ENCODE measurements around the gene SHPK. TPM values are rescaled to one million over a fixed set of nuclear protein-coding genes. Genes with fewer than 3 reads are reported as not detected.

The SHPK gene
- total and polyA plus RNA-seq, 10 donors: 2.3 to 13.6 (median 10.2) TPM

GRCh38 chr17:3572231-3572630, 63.8 kb downstream of the SHPK start:
- TF ChIP-seq POLR2A (IDR thresholded peaks at IDR 0.05) (no peak), POLR2AphosphoS5 (IDR thresholded peaks at IDR 0.05) (no peak), CTCF (IDR thresholded peaks at IDR 0.05 in 8 of 11, conservative IDR thresholded peaks at IDR 0.05 in 3 of 11) (no peak)
- WGBS, 5 donors: 91 to 100% (median 94%) methylated on average over 1 to 7 of the region's 7 CpGs
- Histone ChIP-seq H3K27ac (no peak overlapping the region), H3K36me3 (peaks cover 0 to 56% (median 16%) of the 10 kb centered on the region in 6 donors), H3K4me1 (no peaks in the 10 kb centered on the region), H3K4me3 (no peak overlapping the region), H3K9me3 (no peaks in the 10 kb centered on the region), H3K27me3 (replicated peaks in 1 of 7) (no peaks in the 10 kb centered on the region)
- no peak for DNase-seq
- intact Hi-C loops (cut with DNase I; ENCODE audit: low total_unique reads): no loop called here

- Histone ChIP-seq H3K36me3 (peaks cover 0 to 59% (median 19%) of the 10 kb centered on the region in 6 donors), H3K27ac (no peak overlapping the region)
These were observed 64.8 kb downstream of the SHPK start for GRCh38 chr17:3571043-3571900.

DNA sequence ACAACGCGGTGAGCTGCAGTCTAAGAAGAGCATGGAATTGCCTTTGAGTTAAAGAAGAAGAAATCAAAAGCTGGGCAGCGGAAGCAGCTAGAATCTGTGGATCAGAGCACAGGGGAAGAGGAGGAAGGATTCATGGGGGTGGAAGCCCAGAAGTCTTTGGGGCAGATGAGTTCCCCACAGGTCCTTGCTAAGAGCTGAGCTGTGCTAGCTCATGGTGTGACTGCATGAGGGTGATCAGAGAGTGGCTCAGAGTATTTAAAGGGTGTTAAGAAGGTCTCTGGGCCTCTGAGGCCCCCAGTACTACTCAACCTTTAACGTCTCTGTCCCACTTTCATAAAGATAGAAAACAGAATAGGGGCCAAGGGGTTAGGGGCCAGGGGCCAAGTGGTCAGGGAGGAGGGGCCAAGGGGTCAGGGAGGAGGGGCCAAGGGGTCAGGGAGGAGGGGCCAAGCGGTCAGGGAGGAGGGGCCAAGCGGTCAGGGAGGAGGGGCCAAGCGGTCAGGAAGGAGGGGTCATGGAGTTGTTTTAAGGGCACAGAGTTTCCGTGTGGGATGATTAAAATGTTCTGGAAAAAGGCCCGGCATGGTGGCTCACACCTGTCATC, 66.4 kb downstream of the SHPK start:
- Histone ChIP-seq H3K4me3 (no peak overlapping the region), H3K4me1 (no peaks in the 10 kb centered on the region), H3K9me3 (no peaks in the 10 kb centered on the region), H3K27ac (no peak overlapping the region), H3K36me3 (peaks cover 0 to 71% (median 19%) of the 10 kb centered on the region in 6 donors), H3K27me3 (replicated peaks in 1 of 7) (no peaks in the 10 kb centered on the region)
- TF ChIP-seq POLR2A (IDR thresholded peaks at IDR 0.05): no peak
- WGBS, 5 donors: 87 to 98% (median 97%) methylated on average over 9 of the region's 9 CpGs
- no peak for DNase-seq
- intact Hi-C loops (cut with DNase I; ENCODE audit: low total_unique reads): no loop called here

More at GRCh38 chr17:3571043-3571900, 64.8 kb downstream of the SHPK start:
- Histone ChIP-seq H3K9me3 (no peaks in the 10 kb centered on the region), H3K27me3 (replicated peaks in 1 of 7) (no peaks in the 10 kb centered on the region), H3K4me1 (no peaks in the 10 kb centered on the region), H3K4me3 (no peak overlapping the region)
- TF ChIP-seq POLR2A (IDR thresholded peaks at IDR 0.05): no peak
- TF ChIP-seq CTCF (IDR thresholded peaks at IDR 0.05 in 8 of 11, conservative IDR thresholded peaks at IDR 0.05 in 3 of 11): no peak
- TF ChIP-seq POLR2AphosphoS5 (IDR thresholded peaks at IDR 0.05): no peak
- intact Hi-C loops (cut with DNase I; ENCODE audit: low total_unique reads): no loop called here
- 92 to 94% (median 94%) methylated on average over 19 to 36 of the region's 36 CpGs for WGBS, 5 donors
- no peak for DNase-seq

GRCh38 chr17:3566551-3566950, 69.5 kb downstream of the SHPK start:
- no peak for TF ChIP-seq POLR2AphosphoS5 (IDR thresholded peaks at IDR 0.05)
- TF ChIP-seq CTCF (IDR thresholded peaks at IDR 0.05 in 8 of 11, conservative IDR thresholded peaks at IDR 0.05 in 3 of 11): no peak
- no peak for TF ChIP-seq POLR2A (IDR thresholded peaks at IDR 0.05)
- H3K9me3 ChIP-seq: no peaks in the 10 kb centered on the region
- intact Hi-C loops (cut with DNase I; ENCODE audit: low total_unique reads): no loop called here
- peaks cover 0 to 51% (median 14%) of the 10 kb centered on the region in 6 donors for H3K36me3 ChIP-seq
- 88 to 96% (median 96%) methylated on average over 10 to 12 of the region's 12 CpGs for WGBS, 5 donors
- no peak overlapping the region for H3K27ac ChIP-seq
- H3K4me1 ChIP-seq: no peaks in the 10 kb centered on the region
- DNase-seq: no peak
- H3K27me3 ChIP-seq (replicated peaks in 1 of 7): no peaks in the 10 kb centered on the region
- H3K4me3 ChIP-seq: no peak overlapping the region
